Colonic mucosa (tissue), 4 donors: ENCODE measurements around the gene CPA2. TPM values are rescaled to one million over a fixed set of nuclear protein-coding genes. Genes with fewer than 3 reads are reported as not detected.

Source experiments
- DNase-seq: peaks from one replicate; pipeline ENCODE4 v3.0.0-alpha.2; 2020
- H3K27ac ChIP-seq: fragments of 200-600 bp; one replicate; pipeline ENCODE4 v1.8.0; 2021
- H3K27me3 ChIP-seq: fragments of 200-600 bp; one replicate; pipeline ENCODE4 v1.8.0; 2021
- H3K36me3 ChIP-seq: fragments of 200-600 bp; one replicate; pipeline ENCODE4 v1.8.0; 2021
- H3K4me1 ChIP-seq: fragments of 200-600 bp; one replicate; pipeline ENCODE4 v1.8.0; 2021; ENCODE audit warnings: mild to moderate bottlenecking
- H3K4me3 ChIP-seq: fragments of 200-600 bp; one replicate; pipeline ENCODE4 v1.8.0; 2021
- H3K9ac ChIP-seq, 2 donors: one replicate each; pipeline ENCODE4 v1.7.0; 2013; ENCODE audit warnings: control low read depth in 2 of 2, low read depth in 2 of 2, low read length in 2 of 2
- H3K9me3 ChIP-seq: fragments of 200-600 bp; one replicate; pipeline ENCODE4 v1.8.0; 2021
- intact Hi-C: fragments of 100-400 bp; cut with DNase I; formaldehyde crosslinking; loops from one replicate; pipeline ENCODE4 v1.14.1; 2022
- total RNA-seq, 2 donors: library from RNA; stranded (reverse); fragmentation: NEBNext Ultra II Directional in 1 of 2; extraction: Animal tissue kit (Norgen Biotek cat#: 25700) in 1 of 2; gene quantifications; one replicate each; pipeline ENCODE4 v1.2.1, GENCODE V29; 2021
- TF ChIP-seq, protein P1 (sequence below): fragments of 200-600 bp; IDR thresholded peaks from one replicate; pipeline ENCODE4 v1.8.0; 2022; ENCODE audit warnings: antibody characterized with exemption, mild to moderate bottlenecking
- donor health status: healthy.
- donor health status: DM: no; HTN: no; CAD: no.
- donor health status: DM: no; HTN: no; CAD: no.

CPA2 gene
- total RNA-seq, 2 donors from 2014 or later = 0.48 to 5.2 TPM

DNA sequence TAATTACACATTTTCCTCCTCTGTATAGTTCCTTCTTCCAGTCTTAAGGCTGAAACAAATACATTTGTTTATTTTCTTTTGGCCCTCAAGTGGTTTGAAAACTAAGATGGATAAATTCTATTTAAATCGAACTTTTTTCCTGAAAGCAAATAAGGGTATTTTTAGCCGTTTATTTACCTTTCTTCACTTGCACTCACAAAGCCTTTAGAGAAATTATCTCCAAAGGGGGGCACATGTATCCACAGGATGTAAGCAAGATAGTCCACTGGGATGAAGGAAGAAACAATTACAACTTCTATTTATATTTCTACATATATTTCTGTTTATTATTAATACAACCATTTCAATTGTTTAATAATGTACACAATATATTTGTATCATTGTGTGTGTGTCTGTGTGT, 36.5 kb downstream of the CPA2 start:
- intact Hi-C loops = no loop called here
- no peaks in the 10 kb centered on the region for H3K9me3 ChIP-seq

DNA sequence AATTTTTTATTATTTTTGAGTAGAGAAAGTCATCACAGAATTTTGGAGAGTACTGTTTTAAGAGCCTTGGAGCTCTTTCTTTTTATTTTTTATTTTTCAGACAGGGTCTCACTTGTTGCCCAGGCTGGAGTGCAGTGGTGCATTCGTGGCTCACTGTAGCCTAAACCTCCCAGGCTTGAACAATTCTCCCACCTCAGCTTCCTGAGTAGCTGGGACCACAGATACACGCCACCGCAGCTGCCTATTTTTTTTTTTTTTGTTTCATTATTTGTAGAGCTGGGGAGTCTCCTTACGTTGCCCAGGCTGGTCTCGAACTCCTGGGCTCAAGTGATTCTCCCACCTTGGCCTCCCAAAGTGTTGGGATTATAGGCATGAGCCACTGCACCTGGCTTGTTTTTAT, 36.9 kb downstream of the CPA2 start:
- Histone ChIP-seq H3K27me3 (no peaks in the 10 kb centered on the region), H3K9me3 (no peaks in the 10 kb centered on the region), H3K4me3 (no peak overlapping the region), H3K36me3 (no peaks in the 10 kb centered on the region), H3K4me1 (no peaks in the 10 kb centered on the region), H3K27ac (no peak overlapping the region), H3K9ac (no peak overlapping the region)
- intact Hi-C loops = no loop called here
- TF ChIP-seq, protein P1, sequence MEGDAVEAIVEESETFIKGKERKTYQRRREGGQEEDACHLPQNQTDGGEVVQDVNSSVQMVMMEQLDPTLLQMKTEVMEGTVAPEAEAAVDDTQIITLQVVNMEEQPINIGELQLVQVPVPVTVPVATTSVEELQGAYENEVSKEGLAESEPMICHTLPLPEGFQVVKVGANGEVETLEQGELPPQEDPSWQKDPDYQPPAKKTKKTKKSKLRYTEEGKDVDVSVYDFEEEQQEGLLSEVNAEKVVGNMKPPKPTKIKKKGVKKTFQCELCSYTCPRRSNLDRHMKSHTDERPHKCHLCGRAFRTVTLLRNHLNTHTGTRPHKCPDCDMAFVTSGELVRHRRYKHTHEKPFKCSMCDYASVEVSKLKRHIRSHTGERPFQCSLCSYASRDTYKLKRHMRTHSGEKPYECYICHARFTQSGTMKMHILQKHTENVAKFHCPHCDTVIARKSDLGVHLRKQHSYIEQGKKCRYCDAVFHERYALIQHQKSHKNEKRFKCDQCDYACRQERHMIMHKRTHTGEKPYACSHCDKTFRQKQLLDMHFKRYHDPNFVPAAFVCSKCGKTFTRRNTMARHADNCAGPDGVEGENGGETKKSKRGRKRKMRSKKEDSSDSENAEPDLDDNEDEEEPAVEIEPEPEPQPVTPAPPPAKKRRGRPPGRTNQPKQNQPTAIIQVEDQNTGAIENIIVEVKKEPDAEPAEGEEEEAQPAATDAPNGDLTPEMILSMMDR = no peak
- no peak for DNase-seq

More for the DNA sequence above, 36.5 kb downstream of the CPA2 start:
- no peak for DNase-seq
- H3K4me3 ChIP-seq = no peak overlapping the region
- H3K27ac ChIP-seq = no peak overlapping the region
- no peaks in the 10 kb centered on the region for H3K36me3 ChIP-seq
- no peak overlapping the region for H3K9ac ChIP-seq
- H3K27me3 ChIP-seq = no peaks in the 10 kb centered on the region
- TF ChIP-seq, protein P1 = no peak
- H3K4me1 ChIP-seq = no peaks in the 10 kb centered on the region

DNA sequence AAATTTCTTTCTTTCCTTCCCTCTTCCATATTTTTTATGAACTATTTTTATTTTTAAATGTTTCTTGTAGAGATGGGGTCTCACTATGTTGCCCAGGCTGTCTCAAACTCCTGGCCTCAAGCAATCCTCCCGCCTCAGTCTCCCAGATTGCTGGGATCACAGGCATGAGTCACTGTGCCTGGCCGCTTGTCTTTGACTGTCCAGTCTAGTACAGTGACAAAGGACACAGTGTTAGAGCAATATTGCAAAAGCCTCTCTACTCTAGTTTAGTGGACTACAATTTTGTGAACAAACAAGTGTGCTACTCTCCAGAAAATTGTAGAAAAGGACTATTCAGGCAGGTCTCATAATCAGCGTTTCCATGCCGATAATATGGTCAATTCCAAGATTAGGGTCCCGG, 37.3 kb downstream of the CPA2 start:
- Histone ChIP-seq H3K4me1 (no peaks in the 10 kb centered on the region), H3K27me3 (no peaks in the 10 kb centered on the region), H3K4me3 (no peak overlapping the region), H3K27ac (no peak overlapping the region), H3K36me3 (no peaks in the 10 kb centered on the region), H3K9me3 (no peaks in the 10 kb centered on the region), H3K9ac (no peak overlapping the region)
- intact Hi-C loops = no loop called here
- no peak for DNase-seq
- TF ChIP-seq, protein P1 = no peak

DNA sequence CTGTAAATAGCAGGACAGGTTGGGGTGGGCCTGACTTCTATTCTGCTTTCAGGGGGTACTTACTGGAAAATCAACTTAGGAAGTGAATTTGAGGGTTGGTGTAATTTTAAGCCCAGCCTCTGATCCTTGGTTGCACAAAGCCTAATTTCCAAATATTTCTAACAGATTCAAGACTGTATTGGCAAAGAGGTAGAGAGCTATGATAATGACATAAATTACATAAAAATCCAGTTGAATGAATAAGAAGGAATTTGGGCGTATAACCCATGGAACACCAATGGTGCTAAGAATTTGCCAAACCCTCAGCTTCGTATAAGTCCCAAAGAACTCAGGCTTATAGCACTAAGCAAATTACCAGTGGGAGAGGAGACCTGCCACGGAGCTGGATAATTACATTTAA, 38.2 kb downstream of the CPA2 start:
- intact Hi-C loops = no loop called here
- Histone ChIP-seq H3K27ac (no peak overlapping the region), H3K9me3 (no peaks in the 10 kb centered on the region), H3K9ac (no peak overlapping the region), H3K4me3 (no peak overlapping the region), H3K4me1 (no peaks in the 10 kb centered on the region), H3K36me3 (no peaks in the 10 kb centered on the region), H3K27me3 (no peaks in the 10 kb centered on the region)
- TF ChIP-seq, protein P1 = no peak
- DNase-seq = no peak

DNA sequence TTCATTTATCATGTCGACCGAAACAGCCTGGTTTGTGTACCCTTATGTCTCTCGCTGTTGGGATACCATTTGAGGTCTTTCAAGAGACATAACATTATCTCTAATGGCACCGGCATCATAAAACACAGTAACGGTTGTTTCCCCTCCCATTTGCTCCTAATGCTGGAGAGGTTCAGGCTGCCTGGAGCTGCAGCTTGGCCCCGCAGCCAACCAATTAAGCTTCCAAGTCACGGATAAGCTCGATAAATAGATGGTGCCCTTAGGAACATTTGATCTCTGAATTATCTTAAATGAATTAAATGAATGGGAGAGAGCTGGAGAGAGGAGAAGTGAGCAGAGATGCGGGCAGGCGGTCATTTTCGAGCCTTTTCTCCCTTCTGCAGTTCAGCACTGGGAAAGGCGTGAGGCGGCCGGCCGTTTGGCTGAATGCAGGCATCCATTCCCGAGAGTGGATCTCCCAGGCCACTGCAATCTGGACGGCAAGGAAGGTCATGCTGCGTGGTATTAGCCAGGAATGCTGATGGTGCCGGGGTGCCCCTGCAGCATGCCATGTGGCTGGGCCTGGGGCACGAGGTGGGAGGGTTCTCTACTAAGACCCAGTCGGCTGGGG, 38.9 kb downstream of the CPA2 start:
- intact Hi-C loops = no loop called here
- DNase-seq = no peak
- Histone ChIP-seq H3K36me3 (no peaks in the 10 kb centered on the region), H3K4me1 (no peaks in the 10 kb centered on the region), H3K27me3 (no peaks in the 10 kb centered on the region), H3K9ac (no peak overlapping the region), H3K9me3 (no peaks in the 10 kb centered on the region), H3K27ac (no peak overlapping the region), H3K4me3 (no peak overlapping the region)
- TF ChIP-seq, protein P1 = no peak
